Activated CD4-positive, alpha-beta T cell treated with anti-CD3 and anti-CD28 coated beads, Interleukin-2, amount 10 ng/mL, durations not matched to agents 24 days and 14 days (primary cell): ENCODE measurements around the gene ZNF148. TPM values are rescaled to one million over a fixed set of nuclear protein-coding genes. Genes with fewer than 3 reads are reported as not detected.

Source experiments
- DNase-seq: peaks from one replicate; pipeline ENCODE4 v3.0.0; 2022
- H3K27ac Mint-ChIP-seq: one replicate; pipeline ENCODE4 v1.8.0; 2022; ENCODE audit warnings: mild to moderate bottlenecking, mixed read lengths
- H3K27me3 Mint-ChIP-seq: one replicate; pipeline ENCODE4 v1.8.0; 2022; ENCODE audit warnings: mixed read lengths
- H3K36me3 Mint-ChIP-seq: one replicate; pipeline ENCODE4 v1.8.0; 2022; ENCODE audit warnings: low read depth, mild to moderate bottlenecking, mixed read lengths
- H3K4me1 Mint-ChIP-seq: one replicate; pipeline ENCODE4 v1.8.0; 2021; ENCODE audit warnings: mixed read lengths
- H3K4me3 Mint-ChIP-seq: one replicate; pipeline ENCODE4 v1.8.0; 2022; ENCODE audit warnings: mild to moderate bottlenecking, moderate library complexity, mixed read lengths
- H3K9me3 Mint-ChIP-seq: one replicate; pipeline ENCODE4 v1.8.0; 2021; ENCODE audit warnings: mixed read lengths
- intact Hi-C: fragments of 100-400 bp; cut with micrococcal nuclease; formaldehyde crosslinking; loops from one replicate; pipeline ENCODE4 v1.15.1; 2023
- total RNA-seq: library from RNA; stranded (reverse); gene quantifications from 2 replicates; pipeline ENCODE4 v1.2.3, GENCODE V29; 2022

The ZNF148 gene
- total RNA-seq, 1 donor from 2014 or later = 31.8 TPM

- H3K9me3 Mint-ChIP-seq = no peaks in the 10 kb centered on the region
- intact Hi-C loops = loop anchor here (5.0 kb wide), 2 partner anchors 93 to 142 kb away; partner anchors contain the start of gene ZNF148
- no peak overlapping the region for H3K27ac Mint-ChIP-seq
- peaks cover 49% of the 10 kb centered on the region for H3K36me3 Mint-ChIP-seq
- H3K4me3 Mint-ChIP-seq = no peak overlapping the region
- DNase-seq = no peak
- no peaks in the 10 kb centered on the region for H3K27me3 Mint-ChIP-seq
- peaks cover 5% of the 10 kb centered on the region for H3K4me1 Mint-ChIP-seq
Observed at GRCh38 chr3:125234831-125235230, 140.3 kb downstream of the ZNF148 start.

GRCh38 chr3:125232401-125232800 is 142.7 kb downstream of the ZNF148 start:
- Mint-ChIP-seq H3K27ac (peak overlapping the region; percentile 58), H3K4me1 (peaks cover 5% of the 10 kb centered on the region), H3K27me3 (no peaks in the 10 kb centered on the region), H3K4me3 (no peak overlapping the region), H3K36me3 (peaks cover 53% of the 10 kb centered on the region), H3K9me3 (no peaks in the 10 kb centered on the region)
- intact Hi-C loops = loop anchor here (2.0 to 5.0 kb wide), 3 partner anchors 18 to 145 kb away; partner anchors contain the start of gene ZNF148
- no peak for DNase-seq

- Mint-ChIP-seq H3K9me3 (no peaks in the 10 kb centered on the region), H3K4me3 (no peak overlapping the region), H3K4me1 (peaks cover 5% of the 10 kb centered on the region), H3K27ac (no peak overlapping the region), H3K36me3 (peaks cover 51% of the 10 kb centered on the region), H3K27me3 (no peaks in the 10 kb centered on the region)
- no peak for DNase-seq
- intact Hi-C loops = loop anchor here (2.0 to 5.0 kb wide), 3 partner anchors 17 to 145 kb away; partner anchors contain the start of gene ZNF148
Observed at GRCh38 chr3:125231895-125232294, 143.2 kb downstream of the ZNF148 start.

- no peak for DNase-seq
- peaks cover 36% of the 10 kb centered on the region for H3K36me3 Mint-ChIP-seq
- H3K4me1 Mint-ChIP-seq = peaks cover 5% of the 10 kb centered on the region
- no peaks in the 10 kb centered on the region for H3K27me3 Mint-ChIP-seq
- no peak overlapping the region for H3K4me3 Mint-ChIP-seq
- H3K9me3 Mint-ChIP-seq = no peaks in the 10 kb centered on the region
- H3K27ac Mint-ChIP-seq = no peak overlapping the region
- intact Hi-C loops = loop anchor here (5.0 kb wide), 2 partner anchors 87 to 148 kb away; partner anchors contain the start of gene ZNF148
Observed at GRCh38 chr3:125229707-125230106, 145.4 kb downstream of the ZNF148 start.

- Mint-ChIP-seq H3K4me1 (peaks cover 5% of the 10 kb centered on the region), H3K36me3 (peaks cover 36% of the 10 kb centered on the region), H3K9me3 (no peaks in the 10 kb centered on the region), H3K4me3 (no peak overlapping the region), H3K27ac (no peak overlapping the region), H3K27me3 (no peaks in the 10 kb centered on the region)
- DNase-seq = no peak
- intact Hi-C loops = no loop called here
Observed at GRCh38 chr3:125229168-125229567, 146.0 kb downstream of the ZNF148 start.

GRCh38 chr3:125221831-125222230 is 153.3 kb downstream of the ZNF148 start:
- Mint-ChIP-seq H3K4me1 (peaks cover 4% of the 10 kb centered on the region), H3K36me3 (no peaks in the 10 kb centered on the region), H3K27ac (no peak overlapping the region), H3K9me3 (no peaks in the 10 kb centered on the region), H3K4me3 (no peak overlapping the region), H3K27me3 (no peaks in the 10 kb centered on the region)
- intact Hi-C loops = no loop called here
- no peak for DNase-seq

- no peak for DNase-seq
- Mint-ChIP-seq H3K9me3 (no peaks in the 10 kb centered on the region), H3K27me3 (no peaks in the 10 kb centered on the region), H3K4me3 (no peak overlapping the region), H3K4me1 (peaks cover 4% of the 10 kb centered on the region), H3K27ac (peak overlapping the region; percentile 12), H3K36me3 (no peaks in the 10 kb centered on the region)
- intact Hi-C loops = no loop called here
Observed at GRCh38 chr3:125220727-125221429, 154.2 kb downstream of the ZNF148 start.

GRCh38 chr3:125220183-125220582 is 154.9 kb downstream of the ZNF148 start:
- DNase-seq = no peak
- no peaks in the 10 kb centered on the region for H3K9me3 Mint-ChIP-seq
- H3K4me1 Mint-ChIP-seq = peaks cover 4% of the 10 kb centered on the region
- intact Hi-C loops = no loop called here
- H3K4me3 Mint-ChIP-seq = no peak overlapping the region
- no peaks in the 10 kb centered on the region for H3K27me3 Mint-ChIP-seq
- H3K27ac Mint-ChIP-seq = no peak overlapping the region
- H3K36me3 Mint-ChIP-seq = no peaks in the 10 kb centered on the region

GRCh38 chr3:125219261-125219701 is 155.8 kb downstream of the ZNF148 start:
- H3K27me3 Mint-ChIP-seq = peaks cover 7% of the 10 kb centered on the region
- H3K4me1 Mint-ChIP-seq = peaks cover 13% of the 10 kb centered on the region
- H3K27ac Mint-ChIP-seq = no peak overlapping the region
- H3K9me3 Mint-ChIP-seq = no peaks in the 10 kb centered on the region
- no peak overlapping the region for H3K4me3 Mint-ChIP-seq
- DNase-seq = no peak
- intact Hi-C loops = no loop called here
- no peaks in the 10 kb centered on the region for H3K36me3 Mint-ChIP-seq

GRCh38 chr3:125214738-125215137 is 160.4 kb downstream of the ZNF148 start:
- H3K9me3 Mint-ChIP-seq = no peaks in the 10 kb centered on the region
- intact Hi-C loops = loop anchor here (2.0 kb wide), 1 partner anchor 18 kb away; no protein-coding TSS in a partner anchor
- DNase-seq = peak; percentile 67
- no peak overlapping the region for H3K4me3 Mint-ChIP-seq
- H3K27me3 Mint-ChIP-seq = peaks cover 44% of the 10 kb centered on the region
- peak overlapping the region; percentile 35 for H3K27ac Mint-ChIP-seq
- H3K36me3 Mint-ChIP-seq = no peaks in the 10 kb centered on the region
- H3K4me1 Mint-ChIP-seq = peaks cover 17% of the 10 kb centered on the region

- Mint-ChIP-seq H3K9me3 (no peaks in the 10 kb centered on the region), H3K36me3 (no peaks in the 10 kb centered on the region), H3K27me3 (peaks cover 51% of the 10 kb centered on the region), H3K4me3 (no peak overlapping the region), H3K4me1 (peaks cover 17% of the 10 kb centered on the region), H3K27ac (no peak overlapping the region)
- peak; percentile 46 for DNase-seq
- intact Hi-C loops = loop anchor here (2.0 kb wide), 1 partner anchor 19 kb away; no protein-coding TSS in a partner anchor
Observed at GRCh38 chr3:125213946-125214542, 161.1 kb downstream of the ZNF148 start.

GRCh38 chr3:125213364-125213755 is 161.8 kb downstream of the ZNF148 start:
- H3K4me1 Mint-ChIP-seq = peaks cover 17% of the 10 kb centered on the region
- H3K36me3 Mint-ChIP-seq = no peaks in the 10 kb centered on the region
- peaks cover 56% of the 10 kb centered on the region for H3K27me3 Mint-ChIP-seq
- H3K27ac Mint-ChIP-seq = no peak overlapping the region
- no peaks in the 10 kb centered on the region for H3K9me3 Mint-ChIP-seq
- no peak overlapping the region for H3K4me3 Mint-ChIP-seq
- DNase-seq = peak; percentile 45
- intact Hi-C loops = no loop called here

GRCh38 chr3:125212509-125213363 is 162.4 kb downstream of the ZNF148 start, which contains the start of gene SLC12A8:
SLC12A8 (minus strand) TSS chr3:125212748; CDS start chr3:125211349, 1,399 bp downstream.
- H3K4me3 Mint-ChIP-seq = peak within 1 kb of the TSS; percentile 33
- H3K36me3 Mint-ChIP-seq = no peaks in the 10 kb centered on the region
- intact Hi-C loops = no loop called here
- H3K27me3 Mint-ChIP-seq = peaks cover 57% of the 10 kb centered on the region
- peak; percentile 59 for DNase-seq
- H3K4me1 Mint-ChIP-seq = peaks cover 17% of the 10 kb centered on the region
- H3K27ac Mint-ChIP-seq = no peak within 1 kb of the TSS
- H3K9me3 Mint-ChIP-seq = no peaks in the 10 kb centered on the region
